ENCODE data around the gene CD53.
"Not testable (repeated sequence)": the region's sequence is repeated elsewhere in the genome, so short reads cannot be mapped to it uniquely, and the experiment has no call there.

CD53 gene

DNA sequence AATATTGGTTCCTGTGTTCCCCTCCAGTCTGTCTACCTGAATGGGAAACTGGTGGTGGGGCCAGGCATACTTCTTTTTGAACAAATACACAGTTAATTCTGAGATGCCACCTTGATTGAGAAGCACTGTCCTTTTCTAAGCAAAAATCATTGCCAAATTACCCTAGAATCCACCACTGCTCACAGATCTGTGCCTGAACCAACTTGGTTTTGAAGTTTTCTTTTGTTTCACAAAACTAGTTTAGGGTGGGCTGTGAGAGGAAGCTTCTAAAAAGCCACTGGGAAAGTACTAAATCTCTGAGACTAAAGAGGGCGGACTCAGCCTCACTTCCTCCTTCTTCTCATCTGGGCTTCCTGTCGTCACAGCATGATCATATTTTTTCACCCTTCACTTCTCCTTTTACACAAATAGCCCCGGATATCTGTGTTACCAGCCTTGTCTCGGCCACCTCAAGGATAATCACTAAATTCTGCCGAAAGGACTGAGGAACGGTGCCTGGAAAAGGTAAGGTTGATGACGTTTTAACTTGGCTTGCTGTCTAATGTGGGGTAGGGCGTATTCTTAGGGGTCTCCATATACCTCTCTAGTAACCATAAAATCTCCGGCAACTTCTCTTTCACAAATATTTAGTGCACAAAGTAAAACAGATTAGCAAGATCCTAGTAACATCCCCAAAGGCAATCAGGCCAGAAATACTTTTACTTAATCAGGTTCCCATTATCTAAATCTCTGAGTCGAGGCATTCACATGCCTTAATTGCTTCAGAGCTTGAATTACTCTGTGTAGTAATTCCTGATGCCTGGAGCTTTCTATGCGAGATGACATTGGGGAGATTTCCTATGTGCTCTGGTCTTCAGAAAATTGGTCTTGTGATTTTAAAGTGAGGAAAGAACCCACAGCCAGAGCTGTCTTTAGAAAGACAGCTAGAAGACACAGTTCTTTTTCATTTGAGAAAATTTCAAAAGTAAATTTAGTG lies at the start of gene CD53:
Gene CD53 (plus strand): TSS at position 404 of the 976 bp plus-strand sequence. CDS start 18,261 bp downstream, outside the sequence.
- Histone ChIP-seq H3K9ac (ENCODE audit: low read depth, low read length) (no peak within 1 kb of the TSS), H3K4me3 (ENCODE audit: low read depth, low read length) (no peak within 1 kb of the TSS), H3K36me3 (ENCODE audit: control insufficient read depth, insufficient read depth, low read length) (no peaks in the 10 kb centered on the region)

GRCh38 chr1:110824192-110824591 lies 48.8 kb upstream of the CD53 start:
- Histone ChIP-seq H3K4me3 (ENCODE audit: low read depth, low read length) (no peak overlapping the region), H3K9ac (ENCODE audit: low read depth, low read length) (no peak overlapping the region), H3K4me1 (ENCODE audit: control insufficient read depth, insufficient read depth, low read length) (no peaks in the 10 kb centered on the region), H3K27me3 (ENCODE audit: control insufficient read depth, insufficient read depth, low read length) (no peaks in the 10 kb centered on the region), H3K36me3 (ENCODE audit: control insufficient read depth, insufficient read depth, low read length) (no peaks in the 10 kb centered on the region), H3K27ac (ENCODE audit: low read depth, low read length) (no peak overlapping the region), H3K9me3 (ENCODE audit: control insufficient read depth, insufficient read depth, low read length) (no peaks in the 10 kb centered on the region)

More for the DNA sequence above, at the start of gene CD53:
- no peaks in the 10 kb centered on the region for H3K27me3 ChIP-seq (ENCODE audit: control insufficient read depth, insufficient read depth, low read length)
- H3K9me3 ChIP-seq (ENCODE audit: control insufficient read depth, insufficient read depth, low read length) = no peaks in the 10 kb centered on the region
- H3K27ac ChIP-seq (ENCODE audit: low read depth, low read length) = no peak within 1 kb of the TSS
- H3K4me1 ChIP-seq (ENCODE audit: control insufficient read depth, insufficient read depth, low read length) = 0 out of 2 replicates have a peak, but pooled peaks cover 8% of the 10 kb centered on the region

DNA sequence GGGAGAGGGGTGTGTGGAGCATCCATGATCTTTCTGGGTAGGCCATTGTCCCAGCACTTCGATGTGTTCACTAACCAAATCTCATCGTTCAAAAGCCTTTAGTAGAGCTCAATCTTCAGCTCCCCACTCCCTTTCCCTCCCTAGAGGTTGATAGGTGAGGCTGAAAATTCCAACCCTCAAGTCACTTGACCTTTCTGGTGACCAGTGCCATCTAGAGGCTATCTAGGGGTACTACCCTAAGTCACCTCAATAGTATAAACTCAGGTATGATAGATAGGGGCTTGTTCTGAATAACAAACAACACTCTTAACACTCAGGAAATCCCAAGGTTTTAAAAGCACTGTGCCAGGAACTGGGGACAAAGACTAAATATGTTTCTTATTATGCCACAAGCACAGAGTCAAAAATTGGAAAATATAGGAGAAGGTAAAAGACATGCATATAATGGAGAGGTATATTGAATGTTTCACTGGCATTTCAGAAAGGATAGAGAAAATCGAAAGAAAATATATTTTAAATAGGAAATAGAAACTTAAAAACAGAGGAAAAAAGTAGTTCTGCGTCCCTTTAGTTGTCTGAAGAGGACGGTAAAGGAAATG lies 42.9 kb upstream of the CD53 start:
- Histone ChIP-seq H3K27ac (ENCODE audit: low read depth, low read length) (no peak overlapping the region), H3K36me3 (ENCODE audit: control insufficient read depth, insufficient read depth, low read length) (no peaks in the 10 kb centered on the region)

GRCh38 chr1:110833779-110834178 lies 39.2 kb upstream of the CD53 start:
- H3K9me3 ChIP-seq (ENCODE audit: control insufficient read depth, insufficient read depth, low read length); H3K27ac ChIP-seq (ENCODE audit: low read depth, low read length); H3K36me3 ChIP-seq (ENCODE audit: control insufficient read depth, insufficient read depth, low read length); H3K27me3 ChIP-seq (ENCODE audit: control insufficient read depth, insufficient read depth, low read length); H3K4me1 ChIP-seq (ENCODE audit: control insufficient read depth, insufficient read depth, low read length); H3K4me3 ChIP-seq (ENCODE audit: low read depth, low read length); H3K9ac ChIP-seq (ENCODE audit: low read depth, low read length): not testable (repeated sequence)

More for the DNA sequence above, 42.9 kb upstream of the CD53 start:
- Histone ChIP-seq H3K9me3 (ENCODE audit: control insufficient read depth, insufficient read depth, low read length) (no peaks in the 10 kb centered on the region), H3K4me3 (ENCODE audit: low read depth, low read length) (no peak overlapping the region), H3K9ac (ENCODE audit: low read depth, low read length) (no peak overlapping the region), H3K27me3 (ENCODE audit: control insufficient read depth, insufficient read depth, low read length) (no peaks in the 10 kb centered on the region), H3K4me1 (ENCODE audit: control insufficient read depth, insufficient read depth, low read length) (peaks cover 4% of the 10 kb centered on the region; the same call in 1 of the 2 replicates)

DNA sequence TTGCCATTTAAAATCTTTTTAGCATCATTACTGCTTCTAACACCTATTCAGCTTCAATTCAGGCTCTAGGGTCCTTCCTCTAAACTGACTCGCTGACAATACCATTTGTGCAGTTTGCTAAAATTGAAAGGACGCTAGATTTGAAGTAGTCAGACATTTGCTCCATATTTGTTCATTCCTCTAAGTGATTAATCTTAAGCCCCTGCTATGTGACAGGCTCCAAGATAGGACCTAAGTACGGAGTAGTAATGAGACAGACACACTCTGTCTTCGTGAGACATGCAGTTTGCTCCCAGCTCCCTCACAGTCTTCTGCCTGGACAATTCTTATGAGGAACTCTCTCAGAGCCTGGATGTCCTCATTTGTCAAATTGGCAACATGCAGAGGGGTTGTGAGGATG lies 26.1 kb upstream of the CD53 start:
- H3K27me3 ChIP-seq (ENCODE audit: control insufficient read depth, insufficient read depth, low read length) = no peaks in the 10 kb centered on the region

GRCh38 chr1:110850145-110850544 lies 22.8 kb upstream of the CD53 start:
- no peaks in the 10 kb centered on the region for H3K36me3 ChIP-seq (ENCODE audit: control insufficient read depth, insufficient read depth, low read length)
- no peaks in the 10 kb centered on the region for H3K9me3 ChIP-seq (ENCODE audit: control insufficient read depth, insufficient read depth, low read length)
- no peaks in the 10 kb centered on the region for H3K4me1 ChIP-seq (ENCODE audit: control insufficient read depth, insufficient read depth, low read length)
- H3K9ac ChIP-seq (ENCODE audit: low read depth, low read length) = no peak overlapping the region
- no peak overlapping the region for H3K4me3 ChIP-seq (ENCODE audit: low read depth, low read length)
- H3K27me3 ChIP-seq (ENCODE audit: control insufficient read depth, insufficient read depth, low read length) = no peaks in the 10 kb centered on the region
- no peak overlapping the region for H3K27ac ChIP-seq (ENCODE audit: low read depth, low read length)

More for the DNA sequence above, 26.1 kb upstream of the CD53 start:
- Histone ChIP-seq H3K27ac (ENCODE audit: low read depth, low read length) (no peak overlapping the region), H3K36me3 (ENCODE audit: control insufficient read depth, insufficient read depth, low read length) (no peaks in the 10 kb centered on the region), H3K4me3 (ENCODE audit: low read depth, low read length) (no peak overlapping the region), H3K9me3 (ENCODE audit: control insufficient read depth, insufficient read depth, low read length) (no peaks in the 10 kb centered on the region), H3K9ac (ENCODE audit: low read depth, low read length) (no peak overlapping the region), H3K4me1 (ENCODE audit: control insufficient read depth, insufficient read depth, low read length) (no peaks in the 10 kb centered on the region)

DNA sequence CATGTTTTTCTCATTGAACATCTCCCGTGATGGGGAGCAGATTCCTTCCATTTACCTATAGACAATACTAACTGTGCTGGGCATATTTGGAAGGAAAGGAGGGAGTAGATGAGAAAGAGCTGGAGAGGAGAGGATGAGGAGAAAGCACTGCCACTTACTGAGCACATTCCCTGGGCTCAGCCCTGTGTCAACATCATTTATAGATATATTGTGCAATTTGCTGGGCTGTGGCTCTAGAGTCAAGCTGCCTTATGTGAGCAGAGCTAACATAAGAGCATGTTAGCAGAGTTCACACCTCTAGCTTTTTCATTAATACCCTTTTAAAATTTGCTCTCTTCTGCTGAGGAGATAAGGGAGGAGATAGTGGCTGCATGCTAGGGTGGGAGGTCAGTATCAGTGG lies 22.3 kb upstream of the CD53 start:
- Histone ChIP-seq H3K4me1 (ENCODE audit: control insufficient read depth, insufficient read depth, low read length) (no peaks in the 10 kb centered on the region), H3K9me3 (ENCODE audit: control insufficient read depth, insufficient read depth, low read length) (no peaks in the 10 kb centered on the region), H3K36me3 (ENCODE audit: control insufficient read depth, insufficient read depth, low read length) (no peaks in the 10 kb centered on the region), H3K27me3 (ENCODE audit: control insufficient read depth, insufficient read depth, low read length) (no peaks in the 10 kb centered on the region), H3K9ac (ENCODE audit: low read depth, low read length) (no peak overlapping the region), H3K27ac (ENCODE audit: low read depth, low read length) (no peak overlapping the region), H3K4me3 (ENCODE audit: low read depth, low read length) (no peak overlapping the region)

DNA sequence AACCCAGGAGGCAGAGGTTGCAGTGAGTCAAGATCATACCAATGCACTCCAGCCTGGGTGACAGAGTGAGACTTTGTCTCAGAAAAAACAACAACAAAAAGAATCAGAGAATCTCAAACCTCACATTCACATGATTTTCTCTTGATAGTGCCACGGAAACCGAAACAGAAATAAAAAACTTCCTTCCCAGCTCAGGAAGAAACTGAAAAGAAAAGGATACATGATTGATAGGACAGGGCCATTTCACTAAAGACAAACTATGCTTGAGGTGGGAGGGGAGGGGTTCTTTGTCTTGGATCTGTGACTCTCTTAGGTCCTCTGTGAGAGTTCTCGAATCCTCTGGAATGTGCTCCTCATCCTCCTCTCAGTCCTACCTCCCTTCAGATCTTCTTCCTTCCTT lies 19.8 kb upstream of the CD53 start:
- Histone ChIP-seq H3K4me1 (ENCODE audit: control insufficient read depth, insufficient read depth, low read length) (no peaks in the 10 kb centered on the region), H3K9ac (ENCODE audit: low read depth, low read length) (no peak overlapping the region), H3K9me3 (ENCODE audit: control insufficient read depth, insufficient read depth, low read length) (no peaks in the 10 kb centered on the region), H3K27me3 (ENCODE audit: control insufficient read depth, insufficient read depth, low read length) (no peaks in the 10 kb centered on the region), H3K4me3 (ENCODE audit: low read depth, low read length) (no peak overlapping the region), H3K36me3 (ENCODE audit: control insufficient read depth, insufficient read depth, low read length) (no peaks in the 10 kb centered on the region), H3K27ac (ENCODE audit: low read depth, low read length) (no peak overlapping the region)

GRCh38 chr1:110856410-110856809 lies 16.5 kb upstream of the CD53 start:
- Histone ChIP-seq H3K36me3 (ENCODE audit: control insufficient read depth, insufficient read depth, low read length) (no peaks in the 10 kb centered on the region), H3K4me1 (ENCODE audit: control insufficient read depth, insufficient read depth, low read length) (no peaks in the 10 kb centered on the region), H3K27ac (ENCODE audit: low read depth, low read length) (no peak overlapping the region), H3K9me3 (ENCODE audit: control insufficient read depth, insufficient read depth, low read length) (no peaks in the 10 kb centered on the region), H3K9ac (ENCODE audit: low read depth, low read length) (no peak overlapping the region), H3K27me3 (ENCODE audit: control insufficient read depth, insufficient read depth, low read length) (no peaks in the 10 kb centered on the region), H3K4me3 (ENCODE audit: low read depth, low read length) (no peak overlapping the region)

DNA sequence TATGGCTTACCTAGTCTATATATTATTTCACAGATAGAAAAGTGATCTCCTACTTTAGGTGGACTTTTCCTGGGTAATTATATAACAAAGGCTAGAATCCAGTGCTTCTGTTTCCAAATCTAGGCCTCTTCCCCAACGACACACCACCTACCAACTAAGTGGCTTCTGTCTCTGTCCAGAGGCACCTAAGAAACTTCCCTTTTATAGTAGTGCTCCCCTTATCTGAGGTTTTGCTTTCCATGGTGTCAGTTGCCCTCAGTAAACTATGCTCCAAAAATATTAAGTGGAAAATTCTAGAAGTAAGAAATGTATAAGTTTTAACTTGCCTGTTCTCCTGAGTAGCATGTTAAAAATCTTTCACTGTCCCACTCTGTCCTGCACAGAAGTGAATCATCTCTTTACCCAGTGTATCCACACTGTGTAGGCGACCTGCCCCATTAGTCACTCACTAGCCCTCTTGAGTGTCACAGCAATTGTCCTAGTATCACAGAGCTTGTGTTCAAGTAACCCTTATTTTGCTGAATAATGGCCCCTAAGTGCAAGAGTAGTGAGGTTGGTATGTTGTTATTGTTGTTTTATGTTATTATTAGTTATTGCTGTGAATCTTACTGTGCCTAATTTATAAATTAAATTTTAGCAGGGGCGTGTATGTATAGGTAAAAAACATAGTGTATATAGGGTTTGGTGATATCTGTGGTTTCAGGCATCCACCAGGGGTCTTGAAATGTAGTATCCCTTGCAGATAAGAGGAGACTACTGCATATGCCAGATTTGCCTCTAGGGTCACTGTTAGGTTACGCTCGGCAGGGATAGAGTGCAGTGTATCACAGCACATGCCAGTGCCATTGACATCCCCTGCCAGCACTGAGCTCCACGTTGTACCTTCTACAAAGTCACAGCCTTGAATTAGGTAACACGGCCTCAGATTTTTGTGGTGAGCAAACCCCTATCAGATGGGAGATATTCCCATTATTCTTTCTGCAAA lies 14.7 kb upstream of the CD53 start:
- Histone ChIP-seq H3K4me3 (ENCODE audit: low read depth, low read length) (no peak overlapping the region), H3K36me3 (ENCODE audit: control insufficient read depth, insufficient read depth, low read length) (no peaks in the 10 kb centered on the region), H3K9me3 (ENCODE audit: control insufficient read depth, insufficient read depth, low read length) (no peaks in the 10 kb centered on the region), H3K27me3 (ENCODE audit: control insufficient read depth, insufficient read depth, low read length) (no peaks in the 10 kb centered on the region), H3K4me1 (ENCODE audit: control insufficient read depth, insufficient read depth, low read length) (no peaks in the 10 kb centered on the region), H3K27ac (ENCODE audit: low read depth, low read length) (no peak overlapping the region), H3K9ac (ENCODE audit: low read depth, low read length) (no peak overlapping the region)

Measured in HUES48 (cell line).